GM23338 (cell line): ENCODE data around the gene TEKTIP1. TPM values are rescaled to one million over a fixed set of nuclear protein-coding genes. Genes with fewer than 3 reads are reported as not detected.

Experiments used
- ATAC-seq: fragments of 200-7000 bp; cut with Tn5 transposase; 3 replicates; pipeline ENCODE4 v1.9.1; 2020
- DNase-seq: peaks from one replicate; pipeline ENCODE4 v3.0.0-alpha.2; 2015; ENCODE audit warnings: low spot score
- H2AFZ ChIP-seq: fragments of 200-600 bp; sonication (generic); 2 replicates; pipeline ENCODE4 v1.8.0; 2016; ENCODE audit warnings: antibody characterized with exemption, mild to moderate bottlenecking, moderate library complexity
- H3F3A ChIP-seq: fragments of 200-600 bp; sonication (generic); replicated peaks from 2 replicates; pipeline ENCODE4 v1.8.0; 2017; ENCODE audit warnings: antibody characterized with exemption, mixed run types, low read depth
- H3K27ac ChIP-seq: fragments of 200-600 bp; sonication (generic); 2 replicates; pipeline ENCODE4 v1.6.1; 2016; ENCODE audit warnings: low read depth
- H3K27me3 ChIP-seq: fragments of 200-600 bp; sonication (generic); 2 replicates; pipeline ENCODE4 v1.8.0; 2016; ENCODE audit warnings: mild to moderate bottlenecking, mixed run types, moderate library complexity; ENCODE audit not compliant: insufficient read depth
- H3K36me3 ChIP-seq: fragments of 200-600 bp; sonication (generic); 2 replicates; pipeline ENCODE4 v1.8.0; 2016; ENCODE audit warnings: mild to moderate bottlenecking; ENCODE audit not compliant: insufficient read depth
- H3K4me1 ChIP-seq: fragments of 200-600 bp; sonication (generic); 2 replicates; pipeline ENCODE4 v1.8.0; 2016; ENCODE audit warnings: mild to moderate bottlenecking, moderate library complexity; ENCODE audit not compliant: insufficient read depth
- H3K4me2 ChIP-seq: fragments of 200-600 bp; sonication (generic); 2 replicates; pipeline ENCODE4 v1.7.1; 2017; ENCODE audit warnings: mixed run types
- H3K4me3 ChIP-seq: fragments of 200-600 bp; sonication (generic); 2 replicates; pipeline ENCODE4 v1.6.1; 2016; ENCODE audit warnings: mixed run types
- H3K79me2 ChIP-seq: fragments of 200-600 bp; sonication (generic); replicated peaks from 2 replicates; pipeline ENCODE4 v1.8.0; 2017; ENCODE audit warnings: mild to moderate bottlenecking; ENCODE audit not compliant: insufficient read depth
- H3K9me2 ChIP-seq: fragments of 200-600 bp; sonication (generic); 2 replicates; pipeline ENCODE4 v1.8.0; 2017; ENCODE audit not compliant: insufficient read depth
- H4K20me1 ChIP-seq: fragments of 200-600 bp; sonication (generic); replicated peaks from 2 replicates; pipeline ENCODE4 v1.8.0; 2017; ENCODE audit warnings: mild to moderate bottlenecking; ENCODE audit not compliant: insufficient read depth
- H3K27ac Mint-ChIP-seq: 2 replicates; pipeline ENCODE4 v1.8.0; 2020; ENCODE audit warnings: inconsistent platforms, mild to moderate bottlenecking, moderate library complexity, mixed read lengths
- H3K27me3 Mint-ChIP-seq: 3 replicates; pipeline ENCODE4 v1.8.0; 2022; ENCODE audit warnings: low read depth, mild to moderate bottlenecking, moderate library complexity, mixed read lengths, inconsistent platforms; ENCODE audit not compliant: insufficient read depth, poor library complexity
- H3K36me3 Mint-ChIP-seq: 3 replicates; pipeline ENCODE4 v1.8.0; 2021; ENCODE audit warnings: low read depth, mild to moderate bottlenecking, inconsistent platforms, moderate library complexity, mixed read lengths
- H3K4me1 Mint-ChIP-seq: 3 replicates; pipeline ENCODE4 v1.8.0; 2020; ENCODE audit warnings: mild to moderate bottlenecking, inconsistent platforms, mixed read lengths
- H3K4me3 Mint-ChIP-seq: 3 replicates; pipeline ENCODE4 v1.8.0; 2021; ENCODE audit warnings: moderate library complexity, mild to moderate bottlenecking, inconsistent platforms, mixed read lengths
- H3K9me3 Mint-ChIP-seq: 3 replicates; pipeline ENCODE4 v1.8.0; 2020; ENCODE audit warnings: moderate library complexity, mild to moderate bottlenecking, inconsistent platforms, mixed read lengths
- CREB1 ChIP-seq: fragments of 250-450 bp; sonication (Bioruptor Pico); IDR thresholded peaks from 2 replicates; pipeline ENCODE4 v1.5.0; 2020; ENCODE audit warnings: low read depth, mild to moderate bottlenecking, moderate library complexity
- CTCF ChIP-seq, 2 experiments: fragments of 200-600 bp in 1 of 2; sonication (generic) in 1 of 2; conservative IDR thresholded peaks; 2 replicates each; pipeline versions ENCODE4 v1.5.1 to v1.6.1; 2016 to 2017; ENCODE audit warnings: antibody characterized with exemption in 2 of 2, low read depth in 2 of 2, mild to moderate bottlenecking in 2 of 2, moderate library complexity in 1 of 2
- ETS1 ChIP-seq: IDR thresholded peaks from 2 replicates; pipeline ENCODE4 v1.6.1; 2016; ENCODE audit warnings: antibody characterized with exemption
- EZH2 ChIP-seq: fragments of 200-600 bp; sonication (generic); IDR thresholded peaks from one replicate; pipeline ENCODE4 v1.8.0; 2017; ENCODE audit warnings: antibody characterized with exemption, mild to moderate bottlenecking, low read depth; ENCODE audit not compliant: unreplicated experiment
- EZH2phosphoT487 ChIP-seq: fragments of 200-600 bp; sonication (generic); IDR thresholded peaks from one replicate; pipeline ENCODE4 v1.8.1; 2018; ENCODE audit warnings: antibody characterized with exemption; ENCODE audit not compliant: unreplicated experiment
- JUNB ChIP-seq: IDR thresholded peaks from one replicate; pipeline ENCODE4 v1.6.1; 2016; ENCODE audit warnings: antibody characterized with exemption; ENCODE audit not compliant: unreplicated experiment
- NANOG ChIP-seq: IDR thresholded peaks from 2 replicates; pipeline ENCODE4 v1.6.1; 2016; ENCODE audit warnings: antibody characterized with exemption, borderline replicate concordance
- POLR2AphosphoS5 ChIP-seq: IDR thresholded peaks from 2 replicates; pipeline ENCODE4 v1.6.1; 2016; ENCODE audit warnings: antibody characterized with exemption, low read depth
- REST ChIP-seq: IDR thresholded peaks from one replicate; pipeline ENCODE4 v1.6.1; 2018; ENCODE audit warnings: antibody characterized with exemption; ENCODE audit not compliant: unreplicated experiment
- STAT1 ChIP-seq: IDR thresholded peaks from one replicate; pipeline ENCODE4 v1.6.1; 2016; ENCODE audit warnings: antibody characterized with exemption; ENCODE audit not compliant: unreplicated experiment
- ZNF114 ChIP-seq: fragments of 250-450 bp; sonication (Bioruptor Pico); IDR thresholded peaks from 2 replicates; pipeline ENCODE4 v1.5.0; 2020; ENCODE audit warnings: mild to moderate bottlenecking, moderate library complexity
- ZNF331 ChIP-seq: fragments of 250-450 bp; sonication (Bioruptor Pico); IDR thresholded peaks from 2 replicates; pipeline ENCODE4 v1.5.0; 2020; ENCODE audit warnings: low read depth, mild to moderate bottlenecking, moderate library complexity
- ZNF462 ChIP-seq: fragments of 250-450 bp; sonication (Bioruptor Pico); IDR thresholded peaks from 2 replicates; pipeline ENCODE4 v1.5.0; 2020; ENCODE audit warnings: mild to moderate bottlenecking, moderate library complexity
- polyA plus RNA-seq: library from polyadenylated mRNA; unstranded; fragments of >200 nt; fragmentation: Nextera tagmentation; extraction: Ambion mirVana; gene quantifications from 2 replicates; pipeline ENCODE4 v1.2.1, GENCODE V29; 2016
- total RNA-seq: library from RNA; depleted of rRNA; stranded (reverse); fragments of >200 nt; shearing (Covaris generic); gene quantifications from 2 replicates; pipeline ENCODE4 v1.2.3, GENCODE V29; 2014

Gene TEKTIP1
- total and polyA plus RNA-seq, 2 experiments from 2014 or later, result not detected

GRCh38 chr19:3548606-3549005 lies 9.6 kb downstream of the TEKTIP1 start:
- ATAC-seq, result no peak
- Mint-ChIP-seq H3K4me1 (no peaks in the 10 kb centered on the region; the same call in 2 of the 3 replicates), H3K9me3 (no peaks in the 10 kb centered on the region), H3K27me3 (peaks cover 15% of the 10 kb centered on the region), H3K27ac (no peak overlapping the region), H3K36me3 (peaks cover 7% of the 10 kb centered on the region), H3K4me3 (no peak overlapping the region)
- H3K9me2 ChIP-seq, result no peaks in the 10 kb centered on the region
- H3K4me3 ChIP-seq, result no peak overlapping the region
- H3K4me1 ChIP-seq, result no peaks in the 10 kb centered on the region
- no peaks in the 10 kb centered on the region for H3K79me2 ChIP-seq
- H3K36me3 ChIP-seq, result no peaks in the 10 kb centered on the region
- H3K4me2 ChIP-seq, result no peak overlapping the region
- no peak for DNase-seq
- TF ChIP-seq CTCF (conservative IDR thresholded peaks at IDR 0.05; ENCODE audit: low read depth in 2 of 2) (no peak), CREB1 (CRISPR knock-in tag) (no peak), JUNB (no peak), ZNF331 (no peak), STAT1 (no peak), EZH2phosphoT487 (no peak), POLR2AphosphoS5 (no peak), NANOG (no peak), ETS1 (no peak), ZNF462 (no peak), ZNF114 (CRISPR knock-in tag) (no peak), EZH2 (no peak), REST (no peak)
- H2AFZ ChIP-seq, result no peak overlapping the region
- peaks cover 7% of the 10 kb centered on the region for H4K20me1 ChIP-seq
- H3K27me3 ChIP-seq, result no peaks in the 10 kb centered on the region
- H3F3A ChIP-seq, result peaks cover 6% of the 10 kb centered on the region; the same call in 1 of the 2 replicates
- H3K27ac ChIP-seq, result no peak overlapping the region
